Psoas muscle (tissue), 8 donors: ENCODE measurements around the gene HOMER3. TPM values are rescaled to one million over a fixed set of nuclear protein-coding genes. Genes with fewer than 3 reads are reported as not detected.

Experiments used
- ATAC-seq, 4 donors: fragments of 200-7000 bp; cut with Tn5 transposase; one replicate each; pipeline ENCODE4 v1.9.1; 2020; ENCODE audit warnings: moderate library complexity in 3 of 4, mild to moderate bottlenecking in 2 of 4
- DNase-seq, 2 donors: peaks; one replicate each; pipeline ENCODE4 v3.0.0-alpha.2; 2020
- H3K27ac ChIP-seq: fragments of 200-600 bp; one replicate; pipeline ENCODE4 v1.8.0; 2022
- H3K27me3 ChIP-seq, 3 donors: fragments of 200-600 bp in 1 of 3; one replicate each; pipeline versions ENCODE4 v1.6.1 to v1.8.0; 2013 to 2022; ENCODE audit warnings: low read length in 2 of 3, mild to moderate bottlenecking in 2 of 3, moderate library complexity in 1 of 3; ENCODE audit not compliant: insufficient read depth in 3 of 3
- H3K36me3 ChIP-seq, 2 donors: fragments of 200-600 bp in 1 of 2; one replicate each; pipeline versions ENCODE4 v1.6.1 to v1.8.0; 2013 to 2022; ENCODE audit warnings: low read depth in 1 of 2, mild to moderate bottlenecking in 1 of 2, moderate library complexity in 1 of 2; ENCODE audit not compliant: insufficient read depth in 1 of 2
- H3K4me1 ChIP-seq: fragments of 200-600 bp; one replicate; pipeline ENCODE4 v1.8.0; 2022
- H3K4me3 ChIP-seq: fragments of 200-600 bp; one replicate; pipeline ENCODE4 v1.8.0; 2022; ENCODE audit warnings: mild to moderate bottlenecking
- H3K9me3 ChIP-seq: fragments of 200-600 bp; one replicate; pipeline ENCODE4 v1.8.0; 2022
- CTCF ChIP-seq: fragments of 200-600 bp; IDR thresholded peaks from one replicate; pipeline ENCODE4 v1.8.0; 2022; ENCODE audit warnings: antibody characterized with exemption
- WGBS, 3 donors: extraction: QIAGEN DNeasy Blood & Tissue Kit; methylation state at CpG; one replicate each; pipeline versions ENCODE4 v1.1.6 to v1.1.7; 2013; 5-methylcytosine and 5-hydroxymethylcytosine counted together
- intact Hi-C, 2 donors: fragments of 100-400 bp; cut with DNase I; formaldehyde crosslinking; loops; one replicate each; pipeline versions ENCODE4 v1.11.0 to v1.14.2; 2022
- polyA plus RNA-seq, 3 donors: library from polyadenylated mRNA; stranded (reverse); fragments of 200-250 nt; gene quantifications; one replicate each; pipeline ENCODE4 v1.2.3, GENCODE V29; 2013
- total RNA-seq, 4 donors: library from RNA; stranded (reverse); fragmentation: NEBNext Ultra II Directional in 2 of 4; extraction: Animal tissue kit (Norgen Biotek cat#: 25700) in 2 of 4; gene quantifications; one replicate each; pipeline versions ENCODE4 v1.2.1 to v1.2.4, GENCODE V29; 2021 to 2023
- donor health status: healthy with polysubstance abuse.
- donor health status: DM: no; HTN: no; CAD: no; lungs with moderate emphysema.
- donor health status: Bipolar disorder and iron deficiency.
- donor health status: healthy.
- donor health status: DM: yes; HTN: yes; CAD: no.
- donor health status: DM: no; HTN: no; CAD: no.
- donor health status: DM: no; HTN: no; CAD: no.
- donor health status: DM: yes; HTN: yes; CAD: no.

The HOMER3 gene
- total and polyA plus RNA-seq, 7 donors, result 61.4 to 86.2 (median 72.9) TPM

DNA sequence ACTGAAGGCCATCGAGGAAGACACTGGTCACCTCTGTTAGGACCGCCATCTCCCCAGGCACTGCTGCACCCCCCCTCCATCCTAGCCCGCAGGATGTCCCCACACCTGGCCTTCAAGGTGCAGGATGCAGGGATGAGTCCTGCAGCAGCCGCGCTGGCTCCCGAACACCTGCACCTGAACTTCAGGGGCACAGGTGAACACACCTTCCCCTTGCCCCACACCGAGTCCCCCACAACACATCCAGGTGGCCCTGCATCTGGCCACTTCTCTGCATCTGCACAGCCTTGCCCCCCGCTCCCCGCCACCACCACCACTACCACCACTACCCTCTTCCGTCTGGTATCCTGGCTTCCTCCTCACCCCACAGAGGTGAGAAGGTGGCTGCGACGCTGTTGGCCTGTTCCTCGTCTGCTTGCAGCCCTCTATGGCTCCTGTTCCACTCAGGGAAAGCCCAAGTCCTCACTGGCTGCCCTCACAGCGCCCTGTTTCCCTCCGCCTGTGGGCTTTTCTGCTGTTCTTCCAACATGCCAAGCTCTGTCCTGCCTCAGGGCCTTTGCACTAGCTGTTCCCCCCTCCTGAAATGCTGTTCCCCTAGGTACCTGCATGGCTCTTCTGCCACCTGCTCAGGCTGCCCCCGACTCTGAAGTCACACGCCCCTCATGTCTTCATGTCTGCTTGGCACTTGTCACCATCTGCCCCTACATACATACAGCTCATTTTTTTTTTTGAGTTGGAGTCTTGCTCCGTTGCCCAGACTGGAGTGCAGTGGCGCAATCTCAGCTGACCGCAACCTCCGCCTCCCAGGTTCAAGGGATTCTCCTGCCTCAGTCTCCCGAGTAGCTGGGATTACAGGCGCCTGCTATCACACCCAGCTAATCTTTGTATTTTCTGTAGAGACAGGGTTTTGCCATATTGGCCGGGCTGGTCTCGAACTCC lies 43.7 kb downstream of the HOMER3 start:
- Histone ChIP-seq H3K36me3 (peaks cover 0 to 26% of the 10 kb centered on the region in 2 donors), H3K4me1 (peaks cover 14% of the 10 kb centered on the region), H3K9me3 (no peaks in the 10 kb centered on the region), H3K4me3 (no peak overlapping the region), H3K27me3 (no peaks in the 10 kb centered on the region), H3K27ac (peak overlapping the region; percentile 16)
- DNase-seq (no peak), ATAC-seq (no peak)
- WGBS, 3 donors, result 94 to 95% (median 94%) methylated on average over 25 of the region's 25 CpGs
- intact Hi-C loops, result no loop called here
- no peak for TF ChIP-seq CTCF

- ATAC-seq (no peak), DNase-seq (no peak)
- TF ChIP-seq CTCF, result no peak
- 19 to 33% (median 25%) methylated on average over 24 to 33 of the region's 33 CpGs for WGBS, 3 donors
- Histone ChIP-seq H3K9me3 (no peaks in the 10 kb centered on the region), H3K27ac (no peak overlapping the region), H3K36me3 (peaks cover 0 to 22% of the 10 kb centered on the region in 2 donors), H3K4me3 (peak overlapping the region; percentile 45), H3K27me3 (no peaks in the 10 kb centered on the region), H3K4me1 (peaks cover 14% of the 10 kb centered on the region)
- intact Hi-C loops, result no loop called here
Observed at GRCh38 chr19:18896421-18896841, 44.6 kb downstream of the HOMER3 start.

- no peak for DNase-seq
- TF ChIP-seq CTCF, result no peak
- Histone ChIP-seq H3K4me3 (peak within 1 kb of the TSS; percentile 66), H3K9me3 (no peaks in the 10 kb centered on the region), H3K27ac (peak within 1 kb of the TSS; percentile 50), H3K4me1 (peaks cover 14% of the 10 kb centered on the region), H3K27me3 (no peaks in the 10 kb centered on the region), H3K36me3 (peaks cover 0 to 17% of the 10 kb centered on the region in 2 donors)
- 1 to 2% (median 1%) methylated on average over 40 to 88 of the region's 89 CpGs for WGBS, 3 donors
- intact Hi-C loops, result loop anchor here in 1 of 2 donors (2.0 kb wide), 1 partner anchor 45 kb away; the partner anchor contains the start of gene HOMER3
- peak in 3 of 4 donors; percentile 23 to 48 (median 42) for ATAC-seq
Observed at GRCh38 chr19:18895824-18896341, 45.1 kb downstream of the HOMER3 start, which contains the start of gene CERS1. Gene CERS1, minus strand, starts transcription at chr19:18896158. Its CDS starts 86 bp downstream, at chr19:18896072.

DNA sequence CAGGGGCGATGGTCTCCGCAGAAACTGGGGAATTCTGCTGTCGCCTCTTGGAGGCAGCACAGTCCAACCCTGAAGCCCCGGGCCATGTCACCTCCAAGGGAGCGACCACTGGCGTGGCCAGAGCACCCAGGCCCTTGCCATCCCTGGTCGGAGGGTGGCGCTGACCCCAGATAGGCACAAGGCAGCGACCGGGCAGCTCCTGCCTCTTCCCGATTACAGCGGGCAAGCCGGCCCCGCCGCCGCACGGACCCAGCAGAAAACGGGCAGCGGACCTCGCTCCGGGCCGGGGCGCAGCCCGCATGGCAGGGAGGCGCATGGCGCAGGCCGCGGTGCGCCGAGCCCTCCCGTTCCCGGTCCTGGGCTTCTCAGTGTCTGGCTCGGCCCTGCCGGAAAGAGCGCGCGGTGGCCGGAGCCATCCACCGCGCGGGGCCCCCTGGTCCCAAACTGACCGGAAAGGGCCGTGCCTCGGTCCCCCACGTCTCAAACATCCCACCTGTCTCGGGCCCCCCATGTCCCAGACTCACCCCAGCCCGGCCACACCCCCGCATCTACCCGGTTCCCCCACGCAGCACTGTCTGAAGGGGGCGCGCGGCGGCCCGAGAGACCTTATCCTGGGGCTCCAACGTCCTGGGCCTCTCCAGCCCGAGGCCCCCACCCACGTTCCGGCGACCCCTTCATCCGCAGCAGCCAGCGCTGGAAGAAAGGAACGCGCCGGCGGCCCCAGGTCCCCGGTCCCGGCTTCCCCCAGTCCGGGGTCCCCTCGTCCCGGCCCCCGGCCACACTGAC lies 45.8 kb downstream of the HOMER3 start:
- peak overlapping the region; percentile 50 for H3K27ac ChIP-seq
- intact Hi-C loops, result loop anchor here in 1 of 2 donors (2.0 kb wide), 1 partner anchor 46 kb away; the partner anchor contains the start of gene HOMER3
- WGBS, 3 donors, result 1% methylated on average over 42 to 72 of the region's 72 CpGs

More for the DNA sequence above, 45.8 kb downstream of the HOMER3 start:
- DNase-seq (peak; percentile 57 to 85), ATAC-seq (peak; percentile 76 to 84 (median 82))
- Histone ChIP-seq H3K27me3 (no peaks in the 10 kb centered on the region), H3K9me3 (no peaks in the 10 kb centered on the region), H3K4me1 (peaks cover 14% of the 10 kb centered on the region), H3K4me3 (peak overlapping the region; percentile 66), H3K36me3 (peaks cover 0 to 12% of the 10 kb centered on the region in 2 donors)
- TF ChIP-seq CTCF, result peak; percentile 52
